ENCODE data around the gene PLPPR1.

Gene PLPPR1

GRCh38 chr9:101354143-101354764, 325.7 kb downstream of the PLPPR1 start:
- TF ChIP-seq Cebpa-rat (IDR thresholded peaks at IDR 0.05), result no peak
- Histone ChIP-seq H3K4me3 (no peak overlapping the region), H3K36me3 (no peaks in the 10 kb centered on the region), H3K9ac (no peak overlapping the region), H3K9me3 (no peaks in the 10 kb centered on the region), H3K27ac (no peak overlapping the region), H3K4me1 (no peaks in the 10 kb centered on the region), H3K4me2 (no peak overlapping the region), H4K20me1 (no peaks in the 10 kb centered on the region), H3K27me3 (no peaks in the 10 kb centered on the region)

GRCh38 chr9:101354765-101355708, 326.5 kb downstream of the PLPPR1 start:
- Histone ChIP-seq H3K9ac (no peak overlapping the region), H3K4me1 (no peaks in the 10 kb centered on the region), H3K27ac (no peak overlapping the region), H4K20me1 (no peaks in the 10 kb centered on the region), H3K4me2 (no peak overlapping the region), H3K9me3 (no peaks in the 10 kb centered on the region), H3K4me3 (no peak overlapping the region), H3K36me3 (no peaks in the 10 kb centered on the region), H3K27me3 (no peaks in the 10 kb centered on the region)
- no peak for TF ChIP-seq Cebpa-rat (IDR thresholded peaks at IDR 0.05)

GRCh38 chr9:101356619-101357018, 328.1 kb downstream of the PLPPR1 start:
- H3K27ac ChIP-seq, result no peak overlapping the region
- no peaks in the 10 kb centered on the region for H3K36me3 ChIP-seq
- no peak overlapping the region for H3K4me2 ChIP-seq
- no peaks in the 10 kb centered on the region for H3K4me1 ChIP-seq
- H3K27me3 ChIP-seq, result no peaks in the 10 kb centered on the region
- H4K20me1 ChIP-seq, result no peaks in the 10 kb centered on the region
- TF ChIP-seq Cebpa-rat (IDR thresholded peaks at IDR 0.05), result no peak
- no peaks in the 10 kb centered on the region for H3K9me3 ChIP-seq
- H3K9ac ChIP-seq, result no peak overlapping the region
- no peak overlapping the region for H3K4me3 ChIP-seq

DNA sequence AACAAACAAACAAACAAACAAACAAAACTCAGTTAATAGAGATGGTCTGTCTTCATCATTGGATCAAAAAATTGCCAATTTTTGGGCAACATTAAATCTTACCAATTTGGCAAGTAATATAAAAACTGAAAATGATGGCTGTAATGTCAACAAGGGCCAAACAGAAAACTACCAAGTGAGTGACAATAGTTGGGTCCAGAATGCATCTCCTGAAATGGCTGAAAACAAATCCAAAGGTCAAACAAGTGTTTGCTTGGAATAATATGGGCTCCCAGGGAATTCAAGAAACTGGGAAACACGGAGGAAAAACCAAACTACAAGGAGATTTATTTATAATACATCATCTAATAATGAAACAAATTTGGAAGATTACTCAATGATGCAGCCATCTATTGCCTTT, 331.2 kb downstream of the PLPPR1 start:
- no peak overlapping the region for H3K27ac ChIP-seq
- no peaks in the 10 kb centered on the region for H4K20me1 ChIP-seq
- H3K4me2 ChIP-seq, result no peak overlapping the region
- H3K36me3 ChIP-seq, result no peaks in the 10 kb centered on the region
- no peak overlapping the region for H3K4me3 ChIP-seq
- no peak for TF ChIP-seq Cebpa-rat (IDR thresholded peaks at IDR 0.05)
- no peaks in the 10 kb centered on the region for H3K4me1 ChIP-seq
- H3K27me3 ChIP-seq, result no peaks in the 10 kb centered on the region
- no peak overlapping the region for H3K9ac ChIP-seq
- H3K9me3 ChIP-seq, result no peaks in the 10 kb centered on the region

DNA sequence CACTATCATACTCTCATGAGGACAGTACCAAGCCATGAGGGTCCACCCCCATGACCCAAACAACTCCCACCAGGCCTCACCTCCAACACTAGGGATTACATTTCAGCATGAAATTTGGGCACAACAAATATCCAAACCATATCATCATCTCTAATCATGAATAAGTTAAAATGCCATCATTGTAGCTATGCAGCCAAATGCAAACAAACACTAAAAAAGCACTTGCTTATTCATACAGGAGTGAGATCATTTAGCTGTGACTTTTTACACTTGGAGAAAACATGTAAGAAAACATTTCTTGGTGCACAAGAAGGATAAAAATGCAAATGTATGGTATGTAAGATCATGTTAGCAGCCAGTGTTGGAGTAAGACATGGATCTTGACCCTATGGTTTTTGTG, 332.1 kb downstream of the PLPPR1 start:
- TF ChIP-seq Cebpa-rat (IDR thresholded peaks at IDR 0.05), result no peak
- H3K4me3 ChIP-seq, result no peak overlapping the region

DNA sequence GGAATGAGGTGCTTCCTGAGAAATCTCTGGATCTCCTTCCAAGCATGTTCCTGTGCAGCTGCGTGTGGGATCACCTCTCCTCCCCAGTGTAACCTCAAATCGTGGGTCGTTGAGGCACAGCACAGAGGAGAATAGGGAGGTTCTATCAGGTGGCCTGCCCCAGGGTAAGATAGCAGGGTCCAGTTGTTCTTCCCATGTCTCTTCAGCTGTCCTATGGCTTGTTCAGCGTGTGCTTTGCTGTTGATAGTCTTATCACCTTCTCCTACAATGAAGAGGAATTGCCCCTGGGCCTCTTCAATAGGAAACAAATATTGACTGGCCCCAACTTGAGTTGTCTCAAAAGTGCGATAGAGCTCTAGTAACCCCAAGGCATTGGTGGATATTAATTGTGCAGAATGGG, 333.9 kb downstream of the PLPPR1 start:
- Histone ChIP-seq H3K9me3 (no peaks in the 10 kb centered on the region), H3K27ac (no peak overlapping the region)

More for the DNA sequence above, 332.1 kb downstream of the PLPPR1 start:
- Histone ChIP-seq H3K4me2 (no peak overlapping the region), H4K20me1 (no peaks in the 10 kb centered on the region), H3K36me3 (no peaks in the 10 kb centered on the region), H3K9ac (no peak overlapping the region), H3K27ac (no peak overlapping the region), H3K9me3 (no peaks in the 10 kb centered on the region), H3K27me3 (no peaks in the 10 kb centered on the region), H3K4me1 (no peaks in the 10 kb centered on the region)

GRCh38 chr9:101365181-101365580, 336.7 kb downstream of the PLPPR1 start:
- H3K4me2 ChIP-seq, result no peak overlapping the region
- H3K4me1 ChIP-seq, result peaks cover 7% of the 10 kb centered on the region
- H3K27ac ChIP-seq, result no peak overlapping the region

More for the DNA sequence above, 333.9 kb downstream of the PLPPR1 start:
- H4K20me1 ChIP-seq, result no peaks in the 10 kb centered on the region
- no peaks in the 10 kb centered on the region for H3K27me3 ChIP-seq
- H3K36me3 ChIP-seq, result no peaks in the 10 kb centered on the region
- no peak for TF ChIP-seq Cebpa-rat (IDR thresholded peaks at IDR 0.05)
- no peak overlapping the region for H3K4me3 ChIP-seq
- no peak overlapping the region for H3K4me2 ChIP-seq
- no peak overlapping the region for H3K9ac ChIP-seq
- peaks cover 1% of the 10 kb centered on the region for H3K4me1 ChIP-seq

DNA sequence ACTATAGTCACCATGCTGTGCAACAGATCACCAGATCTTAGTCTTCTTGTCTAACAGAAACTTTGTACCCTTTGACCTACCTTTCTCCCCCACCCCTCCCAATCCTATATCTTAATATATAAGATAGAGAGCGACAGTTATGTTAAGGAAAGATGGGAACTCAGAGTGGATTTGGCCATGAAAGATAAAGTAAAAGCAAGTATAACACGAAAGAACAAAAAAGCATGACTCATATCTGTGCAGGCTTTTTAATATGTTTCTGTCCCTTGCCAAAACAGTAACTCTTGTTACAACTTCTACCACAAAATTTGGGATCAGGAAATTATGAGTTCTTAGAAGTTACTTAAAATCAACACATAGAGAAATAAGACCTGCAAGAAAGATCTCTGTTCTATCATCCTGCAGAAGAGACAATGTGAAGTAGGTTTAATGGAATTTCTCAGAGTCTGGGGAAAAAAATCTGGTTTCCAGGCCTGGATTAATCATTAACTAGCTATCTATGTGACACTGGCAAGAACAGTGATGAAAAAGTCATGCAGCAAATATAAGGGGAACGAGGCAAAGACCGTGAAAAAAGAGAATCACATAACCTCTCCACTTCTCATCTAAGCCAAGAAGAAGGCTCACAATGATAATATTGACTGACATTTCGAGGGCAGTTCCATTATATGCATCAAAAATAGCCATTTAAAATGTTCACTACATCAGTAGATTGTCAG, 337.7 kb downstream of the PLPPR1 start:
- Histone ChIP-seq H3K4me3 (no peak overlapping the region), H3K4me1 (peaks cover 7% of the 10 kb centered on the region), H3K9me3 (no peaks in the 10 kb centered on the region), H3K9ac (no peak overlapping the region), H3K4me2 (no peak overlapping the region), H3K27ac (no peak overlapping the region), H3K36me3 (no peaks in the 10 kb centered on the region), H3K27me3 (no peaks in the 10 kb centered on the region), H4K20me1 (no peaks in the 10 kb centered on the region)
- TF ChIP-seq Cebpa-rat (IDR thresholded peaks at IDR 0.05), result no peak

More at GRCh38 chr9:101365181-101365580, 336.7 kb downstream of the PLPPR1 start:
- no peak for TF ChIP-seq Cebpa-rat (IDR thresholded peaks at IDR 0.05)
- H3K9me3 ChIP-seq, result no peaks in the 10 kb centered on the region
- H4K20me1 ChIP-seq, result no peaks in the 10 kb centered on the region
- no peaks in the 10 kb centered on the region for H3K27me3 ChIP-seq
- no peak overlapping the region for H3K4me3 ChIP-seq
- H3K9ac ChIP-seq, result no peak overlapping the region
- H3K36me3 ChIP-seq, result no peaks in the 10 kb centered on the region

- no peak overlapping the region for H3K4me3 ChIP-seq
- H4K20me1 ChIP-seq, result no peaks in the 10 kb centered on the region
- H3K4me1 ChIP-seq, result peaks cover 7% of the 10 kb centered on the region
- TF ChIP-seq Cebpa-rat (IDR thresholded peaks at IDR 0.05), result no peak
- H3K9me3 ChIP-seq, result no peaks in the 10 kb centered on the region
- H3K36me3 ChIP-seq, result no peaks in the 10 kb centered on the region
- H3K9ac ChIP-seq, result no peak overlapping the region
- no peak overlapping the region for H3K27ac ChIP-seq
- H3K4me2 ChIP-seq, result no peak overlapping the region
- H3K27me3 ChIP-seq, result no peaks in the 10 kb centered on the region
Observed at GRCh38 chr9:101367323-101367722, 338.8 kb downstream of the PLPPR1 start.

DNA sequence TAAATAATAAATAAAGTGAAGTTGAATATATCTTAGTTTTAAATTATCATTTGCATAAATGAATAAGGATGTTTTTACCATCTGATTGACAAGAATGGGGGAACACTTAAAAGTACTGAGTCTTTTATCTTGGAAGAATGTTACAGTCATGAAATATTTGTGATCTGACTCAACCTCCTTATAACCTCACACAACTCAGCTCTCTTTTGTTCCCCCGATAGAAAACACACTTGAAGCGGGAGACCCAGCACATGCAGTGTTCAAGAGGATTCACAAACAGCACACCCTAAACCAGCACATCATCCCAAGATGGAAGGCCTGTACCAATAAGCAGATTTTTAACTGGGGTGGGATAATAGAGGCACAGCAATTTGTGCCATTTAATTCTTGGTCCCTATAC, 340.8 kb downstream of the PLPPR1 start:
- H3K4me1 ChIP-seq, result peaks cover 7% of the 10 kb centered on the region
- H3K27me3 ChIP-seq, result no peaks in the 10 kb centered on the region
- no peaks in the 10 kb centered on the region for H3K9me3 ChIP-seq
- TF ChIP-seq Cebpa-rat (IDR thresholded peaks at IDR 0.05), result no peak
- no peak overlapping the region for H3K9ac ChIP-seq
- no peaks in the 10 kb centered on the region for H4K20me1 ChIP-seq
- no peak overlapping the region for H3K4me3 ChIP-seq
- no peak overlapping the region for H3K27ac ChIP-seq
- H3K36me3 ChIP-seq, result no peaks in the 10 kb centered on the region
- H3K4me2 ChIP-seq, result no peak overlapping the region
